HepG2 (cell line): ENCODE results near the gene HOXA6. TPM values are rescaled to one million over a fixed set of nuclear protein-coding genes. Genes with fewer than 3 reads are reported as not detected.

Experiments
- CEBPG ChIP-seq: IDR thresholded peaks from 2 replicates; pipeline ENCODE4 v1.6.1; 2016
- DNMT3B ChIP-seq: conservative IDR thresholded peaks from 2 replicates; pipeline ENCODE4 v1.6.1; 2016; ENCODE audit warnings: missing biosample characterization, control low read depth
- EEA1 ChIP-seq: sonication (generic); formaldehyde crosslinking; IDR thresholded peaks from 2 replicates; pipeline ENCODE4 v1.5.1; 2020; ENCODE audit warnings: mild to moderate bottlenecking, missing genetic modification reagents, borderline replicate concordance
- ESRRA ChIP-seq: sonication (generic); formaldehyde crosslinking; IDR thresholded peaks from 2 replicates; pipeline ENCODE4 v1.5.1; 2020; ENCODE audit warnings: mild to moderate bottlenecking, low read depth, missing genetic modification reagents
- FOXA1 ChIP-seq, 2 experiments: fragments of 450-650 bp in 1 of 2; sonication (generic) in 1 of 2; formaldehyde crosslinking in 1 of 2; IDR thresholded peaks; 2 replicates each; pipeline versions ENCODE4 v1.4.0 to v1.6.1; 2016 to 2020; ENCODE audit warnings: missing genetic modification reagents in 1 of 2
- GTF3A ChIP-seq: sonication (generic); formaldehyde crosslinking; conservative IDR thresholded peaks from 2 replicates; pipeline ENCODE4 v1.4.0; 2020; ENCODE audit warnings: mild to moderate bottlenecking, missing genetic modification reagents
- IKZF1 ChIP-seq: fragments of 450-650 bp; IDR thresholded peaks from 2 replicates; pipeline ENCODE4 v1.7.1; 2016
- POLR2AphosphoS5 ChIP-seq: IDR thresholded peaks from 2 replicates; pipeline ENCODE4 v1.6.1; 2012; ENCODE audit warnings: low read depth, low read length
- SMAD1 ChIP-seq: sonication (generic); formaldehyde crosslinking; IDR thresholded peaks from 2 replicates; pipeline ENCODE4 v1.4.0; 2020; ENCODE audit warnings: missing genetic modification reagents, low read depth, mild to moderate bottlenecking, borderline replicate concordance
- SSRP1 ChIP-seq: IDR thresholded peaks from 2 replicates; pipeline ENCODE4 v1.6.1; 2016; ENCODE audit warnings: control low read depth
- STAG1 ChIP-seq: sonication (generic); formaldehyde crosslinking; IDR thresholded peaks from 2 replicates; pipeline ENCODE4 v1.4.0; 2020; ENCODE audit warnings: missing genetic modification reagents
- TP53 ChIP-seq: sonication (generic); formaldehyde crosslinking; conservative IDR thresholded peaks from 2 replicates; pipeline ENCODE4 v1.4.0; 2020; ENCODE audit warnings: missing genetic modification reagents
- USF2 ChIP-seq, 2 experiments: sonication (generic) in 1 of 2; formaldehyde crosslinking in 1 of 2; IDR thresholded peaks; 2 replicates each; pipeline versions ENCODE4 v1.5.1 to v1.6.1; 2011 to 2020; ENCODE audit warnings: borderline replicate concordance in 1 of 2, low read depth in 1 of 2, low read length in 1 of 2, mild to moderate bottlenecking in 1 of 2, missing genetic modification reagents in 1 of 2, moderate library complexity in 1 of 2
- ZFP62 ChIP-seq: sonication (generic); formaldehyde crosslinking; IDR thresholded peaks from 2 replicates; pipeline ENCODE4 v1.4.0; 2020; ENCODE audit warnings: missing genetic modification reagents
- ZFYVE20 ChIP-seq: sonication (generic); formaldehyde crosslinking; IDR thresholded peaks from 2 replicates; pipeline ENCODE4 v1.8.0; 2023; ENCODE audit warnings: low read depth, mild to moderate bottlenecking, moderate library complexity, missing genetic modification reagents, borderline replicate concordance
- ZNF180 ChIP-seq: sonication (generic); formaldehyde crosslinking; IDR thresholded peaks from 2 replicates; pipeline ENCODE4 v1.4.0; 2020; ENCODE audit warnings: low read depth, missing genetic modification reagents, borderline replicate concordance
- ZNF576 ChIP-seq: sonication (generic); formaldehyde crosslinking; IDR thresholded peaks from 2 replicates; pipeline ENCODE4 v1.4.0; 2020; ENCODE audit warnings: mild to moderate bottlenecking, missing genetic modification reagents
- ZNF614 ChIP-seq: IDR thresholded peaks from 2 replicates; pipeline ENCODE4 v1.6.1; 2018; ENCODE audit warnings: missing biosample characterization, missing genetic modification reagents, inconsistent platforms, borderline replicate concordance
- ZNF672 ChIP-seq: sonication (generic); formaldehyde crosslinking; IDR thresholded peaks from 2 replicates; pipeline ENCODE4 v1.8.1; 2022; ENCODE audit warnings: missing genetic modification reagents
- polyA plus RNA-seq, 8 experiments: library from polyadenylated mRNA; depleted of rRNA in 3 of 8; stranded (reverse) in 7 of 8; unstranded in 1 of 8; fragments of >200 nt; fragmentation: Illumina TruSeq in 4 of 8; extraction: Trizol in 4 of 8; gene quantifications; 2 replicates each; pipeline versions ENCODE4 v1.2.1 to v1.2.3, GENCODE V29; 2011 to 2016; ENCODE audit warnings: low read depth in 4 of 8, missing spikeins in 1 of 8, mixed read lengths in 1 of 8; ENCODE audit not compliant: insufficient read depth in 1 of 8
- total RNA-seq, 5 experiments: library from RNA; depleted of rRNA; stranded (reverse); fragments of >200 nt; fragmentation: Illumina TruSeq; extraction: Trizol; gene quantifications; 2 replicates each; pipeline ENCODE4 v1.2.3, GENCODE V29; 2016; ENCODE audit warnings: low read depth in 1 of 5
- TF ChIP-seq, protein P1 (sequence below): sonication (generic); formaldehyde crosslinking; IDR thresholded peaks from 2 replicates; pipeline ENCODE4 v1.5.0; 2020; ENCODE audit warnings: mild to moderate bottlenecking, missing genetic modification reagents
- TF ChIP-seq, protein P2 (sequence below): IDR thresholded peaks from 2 replicates; pipeline ENCODE4 v1.6.1; 2016
- TF ChIP-seq, protein P3 (sequence below): sonication (generic); formaldehyde crosslinking; IDR thresholded peaks from 2 replicates; pipeline ENCODE4 v1.4.0; 2020; ENCODE audit warnings: mild to moderate bottlenecking, missing genetic modification reagents
- TF ChIP-seq, protein P4 (sequence below): sonication (generic); formaldehyde crosslinking; IDR thresholded peaks from 2 replicates; pipeline ENCODE4 v1.8.1; 2023; ENCODE audit warnings: mild to moderate bottlenecking, missing genetic modification reagents, borderline replicate concordance

The HOXA6 gene
- total and polyA plus RNA-seq, 2 of the 13 experiments (the other 11 are each of a cell fraction or from before 2014, with no cell fraction given): 1.3 to 1.5 TPM

DNA sequence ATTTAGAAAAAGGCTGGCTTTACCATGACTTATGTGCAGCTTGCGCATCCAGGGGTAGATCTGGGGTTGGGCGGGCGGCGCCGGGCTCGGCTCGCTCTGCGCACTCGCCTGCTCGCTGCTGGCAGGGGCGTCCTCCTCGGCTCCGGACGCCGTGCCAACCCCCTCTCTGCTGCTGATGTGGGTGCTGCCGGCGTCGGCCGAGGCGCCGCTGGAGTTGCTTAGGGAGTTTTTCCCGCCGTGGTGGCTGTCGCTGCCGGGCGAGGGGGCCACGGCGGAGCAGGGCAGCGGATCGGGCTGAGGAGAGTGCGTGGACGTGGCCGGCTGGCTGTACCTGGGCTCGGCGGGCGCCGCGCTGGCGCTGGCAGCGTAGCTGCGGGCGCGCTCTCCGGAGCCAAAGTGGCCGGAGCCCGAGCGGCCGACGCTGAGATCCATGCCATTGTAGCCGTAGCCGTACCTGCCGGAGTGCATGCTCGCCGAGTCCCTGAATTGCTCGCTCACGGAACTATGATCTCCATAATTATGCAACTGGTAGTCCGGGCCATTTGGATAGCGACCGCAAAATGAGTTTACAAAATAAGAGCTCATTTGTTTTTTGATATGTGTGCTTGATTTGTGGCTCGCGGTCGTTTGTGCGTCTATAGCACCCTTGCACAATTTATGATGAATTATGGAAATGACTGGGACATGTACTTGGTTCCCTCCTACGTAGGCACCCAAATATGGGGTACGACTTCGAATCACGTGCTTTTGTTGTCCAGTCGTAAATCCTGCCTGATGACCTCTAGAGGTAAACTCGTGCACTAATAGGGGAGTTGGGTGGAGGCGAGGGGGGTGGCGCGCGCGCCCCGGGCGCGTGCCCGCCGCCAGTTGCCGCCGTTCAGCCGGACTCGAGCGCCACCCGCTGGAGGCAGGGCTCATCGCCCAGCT lies 4.3 kb downstream of the HOXA6 start, which contains the start of gene HOXA5 (continued):
- TF ChIP-seq EEA1 (CRISPR knock-in tag): no peak
- TF ChIP-seq, protein P1, sequence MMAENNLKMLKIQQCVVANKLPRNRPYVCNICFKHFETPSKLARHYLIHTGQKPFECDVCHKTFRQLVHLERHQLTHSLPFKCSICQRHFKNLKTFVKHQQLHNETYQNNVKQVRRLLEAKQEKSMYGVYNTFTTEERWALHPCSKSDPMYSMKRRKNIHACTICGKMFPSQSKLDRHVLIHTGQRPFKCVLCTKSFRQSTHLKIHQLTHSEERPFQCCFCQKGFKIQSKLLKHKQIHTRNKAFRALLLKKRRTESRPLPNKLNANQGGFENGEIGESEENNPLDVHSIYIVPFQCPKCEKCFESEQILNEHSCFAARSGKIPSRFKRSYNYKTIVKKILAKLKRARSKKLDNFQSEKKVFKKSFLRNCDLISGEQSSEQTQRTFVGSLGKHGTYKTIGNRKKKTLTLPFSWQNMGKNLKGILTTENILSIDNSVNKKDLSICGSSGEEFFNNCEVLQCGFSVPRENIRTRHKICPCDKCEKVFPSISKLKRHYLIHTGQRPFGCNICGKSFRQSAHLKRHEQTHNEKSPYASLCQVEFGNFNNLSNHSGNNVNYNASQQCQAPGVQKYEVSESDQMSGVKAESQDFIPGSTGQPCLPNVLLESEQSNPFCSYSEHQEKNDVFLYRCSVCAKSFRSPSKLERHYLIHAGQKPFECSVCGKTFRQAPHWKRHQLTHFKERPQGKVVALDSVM: no peak
- no peak for TF ChIP-seq SMAD1 (CRISPR knock-in tag)
- TF ChIP-seq, protein P2, sequence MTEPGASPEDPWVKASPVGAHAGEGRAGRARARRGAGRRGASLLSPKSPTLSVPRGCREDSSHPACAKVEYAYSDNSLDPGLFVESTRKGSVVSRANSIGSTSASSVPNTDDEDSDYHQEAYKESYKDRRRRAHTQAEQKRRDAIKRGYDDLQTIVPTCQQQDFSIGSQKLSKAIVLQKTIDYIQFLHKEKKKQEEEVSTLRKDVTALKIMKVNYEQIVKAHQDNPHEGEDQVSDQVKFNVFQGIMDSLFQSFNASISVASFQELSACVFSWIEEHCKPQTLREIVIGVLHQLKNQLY: peak; percentile 52; the same call in 1 of the 2 replicates
- TF ChIP-seq IKZF1: no peak
- peak; percentile 92 for TF ChIP-seq STAG1 (CRISPR knock-in tag)
- TF ChIP-seq ZNF614 (CRISPR knock-in tag): no peak
- no peak for TF ChIP-seq DNMT3B (CRISPR knock-in tag)
- TF ChIP-seq, protein P3, sequence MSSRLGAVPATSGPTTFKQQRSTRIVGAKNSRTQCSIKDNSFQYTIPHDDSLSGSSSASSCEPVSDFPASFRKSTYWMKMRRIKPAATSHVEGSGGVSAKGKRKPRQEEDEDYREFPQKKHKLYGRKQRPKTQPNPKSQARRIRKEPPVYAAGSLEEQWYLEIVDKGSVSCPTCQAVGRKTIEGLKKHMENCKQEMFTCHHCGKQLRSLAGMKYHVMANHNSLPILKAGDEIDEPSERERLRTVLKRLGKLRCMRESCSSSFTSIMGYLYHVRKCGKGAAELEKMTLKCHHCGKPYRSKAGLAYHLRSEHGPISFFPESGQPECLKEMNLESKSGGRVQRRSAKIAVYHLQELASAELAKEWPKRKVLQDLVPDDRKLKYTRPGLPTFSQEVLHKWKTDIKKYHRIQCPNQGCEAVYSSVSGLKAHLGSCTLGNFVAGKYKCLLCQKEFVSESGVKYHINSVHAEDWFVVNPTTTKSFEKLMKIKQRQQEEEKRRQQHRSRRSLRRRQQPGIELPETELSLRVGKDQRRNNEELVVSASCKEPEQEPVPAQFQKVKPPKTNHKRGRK: no peak
- TF ChIP-seq, protein P4, sequence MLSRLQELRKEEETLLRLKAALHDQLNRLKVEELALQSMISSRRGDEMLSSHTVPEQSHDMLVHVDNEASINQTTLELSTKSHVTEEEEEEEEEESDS: no peak
- TF ChIP-seq CEBPG: peak; percentile 33
- no peak for TF ChIP-seq ZFYVE20 (CRISPR knock-in tag)
- TF ChIP-seq ZFP62 (CRISPR knock-in tag): no peak
- no peak for TF ChIP-seq FOXA1 (IDR thresholded peaks at IDR 0.05)
- TF ChIP-seq FOXA1 (CRISPR knock-in tag; IDR thresholded peaks at IDR 0.05): no peak
- no peak for TF ChIP-seq ZNF576 (CRISPR knock-in tag)
- TF ChIP-seq TP53: no peak
- TF ChIP-seq SSRP1 (CRISPR knock-in tag): no peak
- no peak for TF ChIP-seq ZNF672 (CRISPR knock-in tag)
- TF ChIP-seq ESRRA (CRISPR knock-in tag): no peak; the same call in 1 of the 2 replicates
- no peak for TF ChIP-seq ZNF180
- peak; percentile 60 for TF ChIP-seq USF2 (IDR thresholded peaks at IDR 0.05; ENCODE audit: low read depth, low read length)
- TF ChIP-seq USF2 (CRISPR knock-in tag; IDR thresholded peaks at IDR 0.05; ENCODE audit: borderline replicate concordance): peak; percentile 87
- peak; percentile 34; the same call in 1 of the 2 replicates for TF ChIP-seq POLR2AphosphoS5
- no peak for TF ChIP-seq GTF3A (CRISPR knock-in tag)
